Neural progenitor cell (in vitro differentiated cells): ENCODE measurements around the gene CEP57.

Experiments
- CTCF ChIP-seq: fragments of 200-600 bp; sonication (generic); IDR thresholded peaks from 2 replicates; pipeline ENCODE4 v1.5.1; 2017; ENCODE audit warnings: antibody characterized with exemption, mild to moderate bottlenecking
- EZH2 ChIP-seq: fragments of 200-600 bp; sonication (generic); IDR thresholded peaks from 2 replicates; pipeline ENCODE4 v1.6.1; 2017; ENCODE audit warnings: antibody characterized with exemption, mild to moderate bottlenecking, moderate library complexity

GRCh38 chr11:95827696-95828095 is 37.4 kb downstream of the CEP57 start:
- TF ChIP-seq EZH2 (no peak), CTCF (no peak)
